Sciatic nerve (tissue), 2 donors: ENCODE measurements around the gene SYT2. TPM values are rescaled to one million over a fixed set of nuclear protein-coding genes. Genes with fewer than 3 reads are reported as not detected.

Experiments
- ATAC-seq: fragments of 200-7000 bp; cut with Tn5 transposase; one replicate; pipeline ENCODE4 v1.9.1; 2020; ENCODE audit warnings: mild to moderate bottlenecking, moderate library complexity
- DNase-seq: peaks from one replicate; pipeline ENCODE4 v3.0.0-alpha.2; 2020; ENCODE audit warnings: low spot score
- intact Hi-C: fragments of 100-400 bp; cut with DNase I; formaldehyde crosslinking; loops from one replicate; pipeline ENCODE4 v1.14.2; 2022
- total RNA-seq: library from RNA; stranded (reverse); fragmentation: NEBNext Ultra II Directional; extraction: Animal tissue kit (Norgen Biotek cat#: 25700); gene quantifications from one replicate; pipeline ENCODE4 v1.2.1, GENCODE V29; 2021
- donor health status: DM: no; HTN: no; CAD: no.
- donor health status: DM: no; HTN: no; CAD: no.

SYT2 gene
- total RNA-seq, 1 donor from 2014 or later, result not detected

GRCh38 chr1:202682477-202682876 is 27.8 kb downstream of the SYT2 start:
- ATAC-seq (no peak), DNase-seq (no peak)
- intact Hi-C loops, result no loop called here

GRCh38 chr1:202681736-202682420 is 28.4 kb downstream of the SYT2 start:
- intact Hi-C loops, result no loop called here
- no peak for ATAC-seq

GRCh38 chr1:202680586-202681352 is 29.5 kb downstream of the SYT2 start:
- ATAC-seq, result no peak
- intact Hi-C loops, result no loop called here
- no peak for DNase-seq

More at GRCh38 chr1:202681736-202682420, 28.4 kb downstream of the SYT2 start:
- DNase-seq, result no peak

GRCh38 chr1:202679406-202680177 is 30.7 kb downstream of the SYT2 start:
- DNase-seq (no peak), ATAC-seq (no peak)
- intact Hi-C loops, result no loop called here

DNA sequence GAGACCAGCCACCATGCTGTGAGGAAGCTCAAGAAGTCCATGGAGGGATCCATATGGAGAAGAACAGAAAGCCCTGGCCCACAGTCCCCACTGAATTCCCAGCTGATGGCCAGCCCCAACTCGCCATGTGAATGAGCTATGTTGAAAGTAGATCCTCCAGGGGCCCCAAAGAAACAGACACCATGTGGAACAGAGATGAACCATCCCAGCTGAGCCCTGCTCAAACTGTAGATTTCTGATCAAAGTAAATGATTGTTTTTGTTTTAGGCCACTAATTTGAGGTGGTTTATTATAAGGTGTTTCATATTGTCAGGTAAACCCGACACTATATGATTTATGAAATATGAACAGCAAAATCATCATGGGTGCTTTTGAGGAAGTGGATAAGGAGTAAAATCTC is 32.8 kb downstream of the SYT2 start:
- intact Hi-C loops, result no loop called here
- DNase-seq (no peak), ATAC-seq (no peak)

- intact Hi-C loops, result no loop called here
- DNase-seq, result no peak
- no peak for ATAC-seq
Measured at GRCh38 chr1:202673531-202673930, 36.7 kb downstream of the SYT2 start.

GRCh38 chr1:202671399-202671798 is 38.9 kb downstream of the SYT2 start:
- ATAC-seq (no peak), DNase-seq (no peak)
- intact Hi-C loops, result no loop called here

DNA sequence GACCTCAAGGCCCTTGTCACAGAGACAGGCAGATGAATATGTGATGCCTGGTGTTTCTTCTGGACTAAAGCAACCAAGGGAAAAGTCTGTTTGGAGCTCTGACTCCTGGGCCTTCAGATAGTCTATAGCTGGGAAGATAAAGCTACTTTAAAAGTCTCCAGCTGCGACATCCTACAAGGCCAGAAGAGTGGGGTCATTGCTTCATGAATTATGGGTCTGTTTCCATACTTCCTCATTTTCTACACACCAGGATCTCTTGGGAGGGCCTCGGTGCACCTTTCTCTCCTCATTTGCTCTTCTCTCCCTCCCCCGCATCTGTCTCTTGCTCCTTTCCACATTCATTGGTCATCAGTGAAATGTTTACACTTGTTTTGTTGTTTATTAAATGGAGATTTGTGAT is 44.8 kb downstream of the SYT2 start:
- intact Hi-C loops, result no loop called here
- ATAC-seq, result no peak
- DNase-seq, result no peak

GRCh38 chr1:202664083-202664482 is 46.2 kb downstream of the SYT2 start:
- no peak for ATAC-seq
- intact Hi-C loops, result no loop called here
- no peak for DNase-seq

DNA sequence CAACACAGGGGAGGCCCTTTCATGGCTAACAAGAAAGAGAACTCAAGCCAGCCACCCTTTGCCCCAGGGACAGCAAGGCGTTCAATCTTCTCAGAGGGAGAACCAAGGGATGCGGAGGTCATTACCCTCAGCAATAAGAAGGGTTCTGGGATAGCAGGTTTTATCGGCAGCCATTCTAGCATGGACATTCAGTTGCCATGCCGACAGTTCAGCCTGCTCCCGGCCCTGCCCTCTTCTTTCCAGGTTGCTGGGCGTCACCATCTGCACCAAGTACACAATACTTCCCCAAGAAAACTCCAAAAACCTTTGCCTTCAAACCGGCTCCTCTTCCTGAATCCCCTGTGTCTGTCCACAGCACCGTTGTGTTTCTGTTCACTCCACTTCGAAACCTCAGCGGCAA is 47.1 kb downstream of the SYT2 start:
- no peak for ATAC-seq
- DNase-seq, result no peak
- intact Hi-C loops, result no loop called here

GRCh38 chr1:202662081-202662480 is 48.2 kb downstream of the SYT2 start:
- intact Hi-C loops, result no loop called here
- DNase-seq (no peak), ATAC-seq (no peak)

GRCh38 chr1:202661136-202661845 is 49.0 kb downstream of the SYT2 start:
- intact Hi-C loops, result no loop called here
- no peak for DNase-seq
- ATAC-seq, result no peak

- DNase-seq (no peak), ATAC-seq (no peak)
- intact Hi-C loops, result no loop called here
Measured at GRCh38 chr1:202659974-202660373, 50.3 kb downstream of the SYT2 start.

GRCh38 chr1:202659541-202659940 is 50.7 kb downstream of the SYT2 start:
- DNase-seq, result no peak
- intact Hi-C loops, result no loop called here
- ATAC-seq, result no peak

DNA sequence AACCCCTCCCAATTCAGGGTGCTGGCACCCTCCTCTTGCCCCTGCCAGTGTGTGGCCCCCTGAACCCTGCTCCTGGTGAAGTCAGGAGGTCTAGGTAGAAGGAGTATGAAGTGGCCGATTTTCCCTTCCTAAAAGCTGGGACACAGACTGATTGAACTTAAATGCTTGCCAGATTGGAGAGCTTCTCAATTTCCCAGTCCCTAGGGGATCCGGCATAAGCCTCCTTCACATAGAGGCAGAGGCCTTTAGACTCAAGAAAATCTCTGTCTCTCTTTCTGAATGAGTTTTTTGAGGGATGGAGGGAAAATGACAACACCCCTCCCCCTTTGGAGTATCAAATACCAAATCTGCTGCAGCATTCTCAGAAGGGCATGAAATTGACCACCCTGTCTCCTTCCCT is 51.5 kb downstream of the SYT2 start:
- ATAC-seq, result no peak
- no peak for DNase-seq
- intact Hi-C loops, result no loop called here

DNA sequence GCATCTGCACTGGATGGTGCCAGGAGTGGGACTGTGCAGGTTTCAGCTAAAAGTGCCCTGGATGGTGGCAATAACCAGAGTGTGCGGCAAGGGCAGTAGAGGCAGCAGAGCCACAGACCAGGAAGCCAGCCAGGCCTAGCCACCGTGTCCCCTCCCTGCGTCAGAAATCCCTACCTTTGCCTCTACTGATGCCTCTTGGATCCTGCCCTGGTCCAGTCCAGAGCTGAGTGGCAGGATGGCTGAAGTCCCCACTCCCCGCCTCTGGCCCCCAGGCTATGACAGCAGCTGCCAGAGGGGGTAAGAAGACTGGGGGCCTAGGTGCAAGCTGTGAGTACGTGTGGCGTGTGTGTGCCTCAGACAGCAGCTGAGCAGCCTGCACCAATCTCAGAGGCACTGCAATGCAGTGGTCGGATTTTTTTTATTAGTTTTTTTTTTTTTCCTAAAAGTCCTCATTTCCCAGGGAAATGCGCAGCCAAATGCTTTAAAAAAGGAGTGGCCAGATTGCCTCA is 51.9 kb downstream of the SYT2 start:
- ATAC-seq (no peak), DNase-seq (no peak)
- intact Hi-C loops, result no loop called here

DNA sequence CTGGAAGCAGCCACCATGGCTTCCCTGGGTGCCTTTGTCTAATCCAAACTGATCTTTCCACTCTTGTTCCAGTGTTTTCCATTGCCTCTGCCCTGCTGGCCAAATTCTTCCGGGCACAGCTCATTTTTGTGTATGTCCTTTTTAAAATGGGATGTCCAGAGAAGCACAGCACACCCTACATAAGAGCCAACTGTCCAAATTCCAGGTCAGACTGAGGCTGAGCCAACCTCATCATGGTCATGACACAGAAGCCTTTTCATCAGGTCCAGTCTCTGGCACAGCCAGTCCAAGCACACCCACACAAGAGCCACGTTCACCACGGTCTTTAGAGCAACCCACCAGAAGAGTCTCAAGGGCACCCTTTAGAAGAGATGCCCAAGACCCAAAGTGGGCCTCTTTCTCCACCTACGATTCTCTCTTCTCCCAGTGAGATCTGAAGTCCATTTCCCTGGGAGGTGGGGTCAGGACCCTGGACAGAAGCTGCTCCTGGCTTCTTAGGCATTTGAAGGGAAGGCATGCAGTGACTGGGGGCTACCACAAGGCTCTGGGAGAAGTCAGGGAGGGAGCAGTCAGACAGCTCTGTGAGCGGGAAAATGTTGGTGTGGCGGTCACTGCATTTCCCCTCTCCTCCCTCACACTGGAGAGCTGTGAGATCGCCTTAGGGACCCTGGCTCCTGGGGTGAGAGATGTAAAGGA is 53.2 kb downstream of the SYT2 start:
- intact Hi-C loops, result no loop called here
- ATAC-seq (no peak), DNase-seq (no peak)

GRCh38 chr1:202656057-202656456 is 54.2 kb downstream of the SYT2 start:
- intact Hi-C loops, result no loop called here
- ATAC-seq (no peak), DNase-seq (no peak)

DNA sequence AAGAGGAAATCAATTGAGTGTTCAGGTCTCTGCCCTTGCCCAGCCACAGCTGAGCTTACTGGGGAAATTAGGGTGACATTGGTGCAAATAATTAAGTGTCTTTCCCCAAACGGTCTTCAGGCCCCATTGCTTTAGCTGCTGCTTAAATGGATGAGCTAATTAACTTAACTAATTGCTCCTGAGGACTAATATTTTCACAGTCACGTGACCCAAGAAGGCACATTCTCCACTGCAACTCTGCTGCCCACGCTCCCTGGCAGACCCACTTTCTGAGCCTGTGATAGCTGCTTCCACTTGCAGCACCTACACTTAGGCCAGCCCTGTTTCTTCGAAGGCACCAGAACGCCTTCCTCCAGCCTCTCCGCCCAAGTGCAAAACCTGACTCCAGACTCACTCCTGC is 56.2 kb downstream of the SYT2 start:
- intact Hi-C loops, result no loop called here
- ATAC-seq, result no peak

More for the DNA sequence above, 56.2 kb downstream of the SYT2 start:
- no peak for DNase-seq
